ENCODE measurements around the gene NSD2.

NSD2 gene

GRCh38 chr4:1907848-1908525, 36.8 kb downstream of the NSD2 start:
- TF ChIP-seq TAF1 (IDR thresholded peaks at IDR 0.05; ENCODE audit: borderline replicate concordance, insufficient read depth, low read length) (no peak), SIN3A (IDR thresholded peaks at IDR 0.05; ENCODE audit: borderline replicate concordance, insufficient read depth, low read length) (no peak), REST (IDR thresholded peaks at IDR 0.05; ENCODE audit: insufficient read depth in 1 of 2, low read depth in 2 of 2, low read length in 2 of 2) (no peak), FOXP2 (optimal IDR thresholded peaks at IDR 0.05; ENCODE audit: borderline replicate concordance, extremely low read depth, extremely low read length, insufficient read depth) (no peak), POLR2AphosphoS5 (IDR thresholded peaks at IDR 0.05; ENCODE audit: low read depth, low read length) (no peak)

DNA sequence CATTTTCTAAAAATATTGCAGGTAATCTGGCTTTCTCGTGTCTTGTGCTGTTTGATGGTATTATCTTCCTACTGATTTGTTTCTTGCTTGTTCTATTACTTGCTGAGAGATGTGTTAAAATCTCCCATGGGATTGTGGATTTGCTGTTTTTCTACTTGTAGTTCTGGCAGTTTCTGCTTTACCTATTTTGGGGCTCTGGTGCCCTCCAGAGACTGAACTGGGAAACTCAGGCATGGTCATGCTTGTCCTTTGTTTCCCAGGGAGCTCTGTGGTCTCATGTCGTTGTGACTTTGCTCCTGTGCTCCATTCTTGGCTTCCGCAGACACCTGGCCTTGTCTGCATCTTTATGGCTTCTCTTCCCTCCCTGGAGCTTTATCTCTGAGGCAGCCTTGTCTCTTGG, 39.5 kb downstream of the NSD2 start:
- no peak for TF ChIP-seq POLR2AphosphoS5 (IDR thresholded peaks at IDR 0.05; ENCODE audit: low read depth, low read length)
- no peak for TF ChIP-seq REST (IDR thresholded peaks at IDR 0.05; ENCODE audit: insufficient read depth in 1 of 2, low read depth in 2 of 2, low read length in 2 of 2)
- no peak for TF ChIP-seq SIN3A (IDR thresholded peaks at IDR 0.05; ENCODE audit: borderline replicate concordance, insufficient read depth, low read length)
- TF ChIP-seq TAF1 (IDR thresholded peaks at IDR 0.05; ENCODE audit: borderline replicate concordance, insufficient read depth, low read length) = no peak
- no peak for TF ChIP-seq FOXP2 (optimal IDR thresholded peaks at IDR 0.05; ENCODE audit: borderline replicate concordance, extremely low read depth, extremely low read length, insufficient read depth)

DNA sequence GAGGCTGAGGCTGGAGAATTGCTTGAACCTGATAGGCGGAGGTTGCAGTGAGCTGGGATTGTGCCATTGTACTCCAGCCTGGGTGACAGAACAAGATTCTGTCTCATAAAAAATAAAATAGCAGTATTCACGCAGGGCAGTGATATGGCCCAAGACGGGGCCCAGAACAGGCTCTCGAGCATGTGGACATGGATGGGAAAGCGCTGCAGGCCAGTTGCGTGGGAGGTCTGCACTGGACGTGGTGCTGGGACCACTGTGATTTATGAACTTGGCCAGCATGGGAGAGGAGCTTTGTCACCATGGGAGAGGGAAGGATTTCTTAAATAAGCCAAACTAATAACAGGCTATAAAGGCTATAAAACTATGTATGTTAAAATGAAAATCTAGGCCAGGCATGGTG, 51.6 kb downstream of the NSD2 start:
- TF ChIP-seq FOXP2 (optimal IDR thresholded peaks at IDR 0.05; ENCODE audit: borderline replicate concordance, extremely low read depth, extremely low read length, insufficient read depth) (no peak), TAF1 (IDR thresholded peaks at IDR 0.05; ENCODE audit: borderline replicate concordance, insufficient read depth, low read length) (no peak), REST (IDR thresholded peaks at IDR 0.05; ENCODE audit: insufficient read depth in 1 of 2, low read depth in 2 of 2, low read length in 2 of 2) (no peak)

DNA sequence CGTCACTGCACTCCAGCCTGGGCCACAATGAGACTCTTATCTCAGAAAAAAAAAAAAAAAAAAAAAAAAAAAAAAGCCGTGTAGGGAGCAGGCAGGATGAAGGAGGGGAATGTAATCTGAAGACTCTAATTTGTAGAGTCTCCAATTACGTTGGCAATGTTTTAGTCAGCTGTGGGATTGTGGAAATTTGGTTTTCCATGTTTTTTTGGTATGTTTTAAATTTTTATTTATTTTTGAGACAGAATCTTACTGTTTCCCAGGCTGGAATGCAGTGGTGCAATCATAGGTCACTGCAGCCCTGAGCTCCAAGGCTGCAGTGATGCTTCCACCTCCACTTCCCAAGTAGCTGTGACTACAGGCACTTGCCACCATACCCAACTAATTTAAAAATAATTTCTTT, 56.5 kb downstream of the NSD2 start:
- TF ChIP-seq FOXP2 (optimal IDR thresholded peaks at IDR 0.05; ENCODE audit: borderline replicate concordance, extremely low read depth, extremely low read length, insufficient read depth) (no peak), REST (IDR thresholded peaks at IDR 0.05; ENCODE audit: insufficient read depth in 1 of 2, low read depth in 2 of 2, low read length in 2 of 2) (no peak), SIN3A (IDR thresholded peaks at IDR 0.05; ENCODE audit: borderline replicate concordance, insufficient read depth, low read length) (no peak), TAF1 (IDR thresholded peaks at IDR 0.05; ENCODE audit: borderline replicate concordance, insufficient read depth, low read length) (no peak), POLR2AphosphoS5 (IDR thresholded peaks at IDR 0.05; ENCODE audit: low read depth, low read length) (no peak)

All from PFSK-1 (cell line).